B cell (primary cell): Measurements from ENCODE around the gene GRID1. TPM values are rescaled to one million over a fixed set of nuclear protein-coding genes. Genes with fewer than 3 reads are reported as not detected.

Experiments used
- ATAC-seq: fragments of 200-7000 bp; cut with Tn5 transposase; one replicate; pipeline ENCODE4 v1.10.0; 2021; ENCODE audit warnings: low read depth, mild to moderate bottlenecking, moderate number of reproducible peaks, moderate library complexity
- CTCF ChIA-PET: fragments of 350-600 bp; sonication (Branson Sonifier 250); formaldehyde crosslinking; loops from one replicate; lab custom pipeline; 2021; ENCODE audit warnings: antibody characterized with exemption, inconsistent platforms; lab: Charles Lee
- POLR2A ChIA-PET: fragments of 350-600 bp; sonication (Branson Sonifier 250); formaldehyde crosslinking; loops from one replicate; lab custom pipeline; 2021; ENCODE audit warnings: antibody characterized with exemption; lab: Charles Lee
- DNase-seq: peaks from one replicate; pipeline ENCODE4 v3.0.0; 2013
- H2AFZ ChIP-seq: 2 replicates; pipeline ENCODE4 v1.6.1; 2012; ENCODE audit warnings: mild to moderate bottlenecking, low read depth, low read length; ENCODE audit not compliant: insufficient read depth, poor library complexity, severe bottlenecking
- H3K27ac ChIP-seq, 2 donors: 1 replicate in 1 of 2; 2 replicates in 1 of 2; pipeline ENCODE4 v1.5.1; 2012 to 2013; ENCODE audit warnings: low read length in 2 of 2, mild to moderate bottlenecking in 2 of 2, moderate library complexity in 1 of 2
- H3K27me3 ChIP-seq, 4 experiments: fragments of 200-600 bp in 1 of 4; sonication (generic) in 1 of 4; replicated peaks in 1 of 4; 1 replicate in 2 of 4; 2 replicates in 2 of 4; pipeline versions ENCODE4 v1.6.1 to v1.7.0; 2013 to 2016; ENCODE audit warnings: low read length in 3 of 4, mild to moderate bottlenecking in 2 of 4, mixed read lengths in 1 of 4, moderate library complexity in 1 of 4; ENCODE audit not compliant: insufficient read depth in 4 of 4, control insufficient read depth in 3 of 4; ENCODE audit errors: control extremely low read depth in 1 of 4
- H3K36me3 ChIP-seq, 2 experiments: replicated peaks in 1 of 2; 1 replicate in 1 of 2; 2 replicates in 1 of 2; pipeline versions ENCODE4 v1.6.1 to v1.7.1; 2013; ENCODE audit warnings: low read length in 1 of 2; ENCODE audit not compliant: insufficient read depth in 2 of 2, control insufficient read depth in 1 of 2; ENCODE audit errors: control extremely low read depth in 1 of 2, extremely low read depth in 1 of 2
- H3K4me1 ChIP-seq, 2 donors: fragments of 200-600 bp in 1 of 2; sonication (generic) in 1 of 2; 1 replicate in 1 of 2; 2 replicates in 1 of 2; pipeline versions ENCODE4 v1.5.1 to v1.6.1; 2013 to 2017; ENCODE audit warnings: low read length in 2 of 2; ENCODE audit not compliant: control insufficient read depth in 2 of 2, insufficient read depth in 2 of 2
- H3K4me2 ChIP-seq: replicated peaks from 2 replicates; pipeline ENCODE3; 2012; ENCODE audit warnings: mild to moderate bottlenecking, low read depth, low read length; ENCODE audit not compliant: poor library complexity, severe bottlenecking
- H3K4me3 ChIP-seq, 5 experiments: fragments of 200-600 bp in 1 of 5; sonication (generic) in 1 of 5; 1 replicate in 3 of 5; 2 replicates in 2 of 5; pipeline versions ENCODE4 v1.5.1 to v1.7.0; 2011 to 2016; ENCODE audit warnings: low read length in 4 of 5, mild to moderate bottlenecking in 4 of 5, low read depth in 2 of 5, control low read depth in 1 of 5, moderate library complexity in 1 of 5; ENCODE audit not compliant: insufficient read depth in 1 of 5; ENCODE audit errors: control extremely low read depth in 1 of 5, extremely low read depth in 1 of 5
- H3K79me2 ChIP-seq: fragments of 200-600 bp; sonication (generic); one replicate; pipeline ENCODE4 v1.6.0; 2016; ENCODE audit warnings: low read length; ENCODE audit not compliant: control insufficient read depth, insufficient read depth
- H3K9ac ChIP-seq: fragments of 200-600 bp; sonication (generic); 2 replicates; pipeline ENCODE4 v1.6.1; 2017; ENCODE audit warnings: mild to moderate bottlenecking, low read length, moderate library complexity
- H3K9me3 ChIP-seq, 3 donors: one replicate each; pipeline versions ENCODE4 v1.6.1 to v1.7.1; 2013; ENCODE audit warnings: low read length in 2 of 3; ENCODE audit not compliant: control insufficient read depth in 2 of 3, insufficient read depth in 1 of 3; ENCODE audit errors: control extremely low read depth in 1 of 3
- H4K20me1 ChIP-seq: 2 replicates; pipeline ENCODE4 v1.6.0; 2012; ENCODE audit warnings: mild to moderate bottlenecking, low read length; ENCODE audit not compliant: insufficient read depth, control insufficient read depth, poor library complexity, severe bottlenecking
- H3K27ac Mint-ChIP-seq: one replicate; pipeline ENCODE4 v1.8.0; 2021; ENCODE audit warnings: mixed read lengths
- H3K27me3 Mint-ChIP-seq: one replicate; pipeline ENCODE4 v1.8.0; 2021; ENCODE audit warnings: mixed read lengths
- H3K4me1 Mint-ChIP-seq: one replicate; pipeline ENCODE4 v1.8.0; 2021; ENCODE audit warnings: mixed read lengths
- H3K4me3 Mint-ChIP-seq: one replicate; pipeline ENCODE4 v1.8.0; 2021; ENCODE audit warnings: mixed read lengths
- H3K9me3 Mint-ChIP-seq: one replicate; pipeline ENCODE4 v1.8.0; 2022; ENCODE audit warnings: mixed read lengths; ENCODE audit not compliant: insufficient read depth
- CTCF ChIP-seq: fragments of 200-600 bp; IDR thresholded peaks from one replicate; pipeline ENCODE4 v1.8.0; 2022; ENCODE audit warnings: antibody characterized with exemption, mild to moderate bottlenecking
- EZH2 ChIP-seq: IDR thresholded peaks from 2 replicates; pipeline ENCODE4 v1.6.1; 2012; ENCODE audit warnings: borderline replicate concordance, low read depth, mild to moderate bottlenecking, moderate library complexity, low read length; ENCODE audit not compliant: insufficient read depth, poor library complexity, severe bottlenecking
- WGBS: methylation state at CpG from one replicate; pipeline ENCODE4 v1.1.5; 2013; ENCODE audit warnings: missing lambda C conversion rate; ENCODE audit not compliant: insufficient coverage; 5-methylcytosine and 5-hydroxymethylcytosine counted together
- intact Hi-C: fragments of 100-400 bp; cut with micrococcal nuclease; formaldehyde crosslinking; loops from one replicate; pipeline ENCODE4 v1.10.0; 2022
- polyA plus RNA-seq: library from polyadenylated mRNA; depleted of rRNA; stranded (reverse); fragments of >200 nt; gene quantifications from 2 replicates; pipeline ENCODE4 v1.2.3, GENCODE V29; 2012
- total RNA-seq, 2 donors: library from RNA; stranded (reverse); fragments of 120-200 nt in 1 of 2; gene quantifications; 1 replicate in 1 of 2; 2 replicates in 1 of 2; pipeline versions ENCODE4 v1.2.3 to v1.2.4, GENCODE V29; 2013 to 2022

GRID1 gene
- total and polyA plus RNA-seq, 2 donors (not counting 1 experiment from before 2014, with no cell fraction given), result not detected

DNA sequence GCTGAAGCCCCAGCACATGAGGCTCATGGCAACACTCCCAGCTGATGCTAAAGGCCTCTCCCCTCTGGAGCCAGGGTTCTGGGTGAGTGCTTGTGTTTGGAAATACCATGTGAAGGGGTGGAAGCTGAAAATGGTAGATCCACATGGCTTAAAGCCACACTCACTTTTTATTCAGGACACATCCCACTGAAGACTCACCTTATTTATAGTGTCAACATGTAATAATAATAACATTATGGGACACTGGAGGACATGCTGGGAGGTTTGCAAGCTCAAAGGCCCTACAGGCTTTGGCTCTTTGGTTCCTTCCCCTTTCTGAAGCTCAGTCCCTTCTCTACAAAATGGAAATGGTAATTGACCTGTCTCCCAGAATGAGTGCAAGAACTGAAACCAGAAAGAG lies 318.0 kb downstream of the GRID1 start:
- CTCF ChIA-PET, result no interaction called here
- Histone ChIP-seq H3K4me3 (no peak overlapping the region), H4K20me1 (no peaks in the 10 kb centered on the region), H3K27me3 (no peaks in the 10 kb centered on the region), H3K36me3 (no peaks in the 10 kb centered on the region), H3K4me1 (no peaks in the 10 kb centered on the region), H3K9me3 (no peaks in the 10 kb centered on the region), H3K4me2 (no peak overlapping the region), H2AFZ (no peak overlapping the region), H3K27ac (no peak overlapping the region), H3K79me2 (no peaks in the 10 kb centered on the region), H3K9ac (no peak overlapping the region)
- Mint-ChIP-seq H3K4me3 (no peak overlapping the region), H3K27ac (no peak overlapping the region), H3K4me1 (no peaks in the 10 kb centered on the region), H3K27me3 (peaks cover 27% of the 10 kb centered on the region), H3K9me3 (no peaks in the 10 kb centered on the region)
- DNase-seq, result no peak
- intact Hi-C loops, result no loop called here
- TF ChIP-seq EZH2 (no peak), CTCF (no peak)
- ATAC-seq, result no peak
- POLR2A ChIA-PET, result no interaction called here

DNA sequence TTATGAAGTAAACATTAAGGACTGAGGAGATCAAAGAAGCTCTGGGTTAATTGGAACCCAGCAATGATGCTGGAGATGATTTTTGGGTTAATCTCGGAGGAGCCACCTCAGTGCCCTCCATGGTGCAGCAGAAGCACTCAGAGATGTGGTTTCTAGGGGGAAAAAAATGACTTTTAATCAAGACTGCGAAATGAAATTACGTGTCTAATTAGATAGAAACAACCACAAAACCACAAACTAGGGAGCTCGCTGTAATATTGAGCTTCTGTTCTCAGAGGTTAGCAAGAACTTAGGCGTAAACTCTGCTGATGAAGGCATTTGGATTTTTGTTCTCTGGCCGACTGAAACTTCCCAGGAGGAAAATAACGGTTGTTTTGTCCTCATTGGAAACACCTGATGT lies 319.0 kb downstream of the GRID1 start:
- ATAC-seq (no peak), DNase-seq (no peak)
- no peak overlapping the region for H3K9ac ChIP-seq
- POLR2A ChIA-PET, result no interaction called here
- no peak overlapping the region for H3K4me3 ChIP-seq
- TF ChIP-seq CTCF, result no peak
- no peak for TF ChIP-seq EZH2
- H3K36me3 ChIP-seq, result no peaks in the 10 kb centered on the region
- no peaks in the 10 kb centered on the region for H3K4me1 ChIP-seq
- no peaks in the 10 kb centered on the region for H3K9me3 ChIP-seq
- Mint-ChIP-seq H3K9me3 (no peaks in the 10 kb centered on the region), H3K4me3 (no peak overlapping the region), H3K27ac (no peak overlapping the region), H3K27me3 (peaks cover 26% of the 10 kb centered on the region), H3K4me1 (no peaks in the 10 kb centered on the region)
- H3K27me3 ChIP-seq, result no peaks in the 10 kb centered on the region
- H3K27ac ChIP-seq, result no peak overlapping the region
- no peak overlapping the region for H2AFZ ChIP-seq
- CTCF ChIA-PET, result no interaction called here
- intact Hi-C loops, result no loop called here
- no peaks in the 10 kb centered on the region for H4K20me1 ChIP-seq
- H3K4me2 ChIP-seq, result no peak overlapping the region
- WGBS, result 53% methylated on average over 4 of the region's 7 CpGs
- H3K79me2 ChIP-seq, result no peaks in the 10 kb centered on the region
